PC-3 (cell line): ENCODE data around the gene CFAP54. TPM values are rescaled to one million over a fixed set of nuclear protein-coding genes. Genes with fewer than 3 reads are reported as not detected.

Experiments
- ATAC-seq: fragments of 200-7000 bp; cut with Tn5 transposase; 2 replicates; pipeline ENCODE4 v1.9.1; 2020; ENCODE audit warnings: mild to moderate bottlenecking, moderate library complexity
- BruUV-seq: library from RNA; stranded (reverse); fragments of 400-500 nt; replicated peaks from 2 replicates; lab custom pipeline; 2021; lab: Mats Ljungman, UMichigan
- CTCF ChIA-PET: fragments of 300-600 bp; sonication (Branson Sonifier 250); formaldehyde crosslinking; loops from one replicate; lab custom pipeline; 2022; ENCODE audit warnings: antibody characterized with exemption; lab: Charles Lee
- POLR2A ChIA-PET: fragments of 300-600 bp; sonication (Branson Sonifier 250); formaldehyde crosslinking; loops from one replicate; lab custom pipeline; 2022; ENCODE audit warnings: antibody characterized with exemption; ENCODE audit not compliant: unreplicated experiment; lab: Charles Lee
- DNase-seq: peaks from one replicate; pipeline ENCODE4 v3.0.0-alpha.2; 2015
- H2AFZ ChIP-seq: fragments of 300-600 bp; sonication (generic); 2 replicates; pipeline ENCODE4 v1.6.0; 2016; ENCODE audit warnings: antibody characterized with exemption, low read length
- H3F3A ChIP-seq: fragments of 300-600 bp; sonication (generic); one replicate; pipeline ENCODE4 v1.6.0; 2017; ENCODE audit warnings: antibody characterized with exemption, low read length, control low read depth, mild to moderate bottlenecking; ENCODE audit not compliant: unreplicated experiment
- H3K27ac ChIP-seq: fragments of 300-600 bp; sonication (generic); 2 replicates; pipeline ENCODE4 v1.5.1; 2016; ENCODE audit warnings: mild to moderate bottlenecking, low read length
- H3K27me3 ChIP-seq: fragments of 300-600 bp; sonication (generic); 2 replicates; pipeline ENCODE4 v1.6.1; 2016; ENCODE audit warnings: low read length, mixed read lengths
- H3K36me3 ChIP-seq: fragments of 300-600 bp; sonication (generic); 2 replicates; pipeline ENCODE4 v1.6.1; 2016; ENCODE audit warnings: low read depth, mixed run types, low read length, mixed read lengths
- H3K4me1 ChIP-seq: fragments of 300-600 bp; sonication (generic); 2 replicates; pipeline ENCODE4 v1.5.1; 2016; ENCODE audit warnings: low read length; ENCODE audit not compliant: insufficient read depth
- H3K4me2 ChIP-seq: fragments of 300-600 bp; sonication (generic); 2 replicates; pipeline ENCODE4 v1.6.0; 2016; ENCODE audit warnings: low read length
- H3K4me3 ChIP-seq: fragments of 300-600 bp; sonication (generic); 2 replicates; pipeline ENCODE4 v1.5.1; 2016; ENCODE audit warnings: mild to moderate bottlenecking, low read length, mixed read lengths
- H3K79me2 ChIP-seq: fragments of 300-600 bp; sonication (generic); 2 replicates; pipeline ENCODE4 v1.6.1; 2017; ENCODE audit warnings: low read length, mixed read lengths
- H3K9ac ChIP-seq: fragments of 300-600 bp; sonication (generic); 2 replicates; pipeline ENCODE4 v1.6.0; 2016; ENCODE audit warnings: mild to moderate bottlenecking, low read length
- H3K9me2 ChIP-seq: fragments of 300-600 bp; sonication (generic); replicated peaks from 2 replicates; pipeline ENCODE4 v1.6.1; 2016; ENCODE audit warnings: mixed run types, low read length, mixed read lengths
- H3K9me3 ChIP-seq: fragments of 300-600 bp; sonication (generic); 2 replicates; pipeline ENCODE4 v1.6.1; 2016; ENCODE audit warnings: low read length, mixed read lengths
- H4K20me1 ChIP-seq: fragments of 300-600 bp; sonication (generic); 2 replicates; pipeline ENCODE4 v1.6.1; 2016; ENCODE audit warnings: low read length, mixed read lengths
- EZH2 ChIP-seq: fragments of 300-600 bp; sonication (generic); IDR thresholded peaks from one replicate; pipeline ENCODE4 v1.6.1; 2017; ENCODE audit warnings: antibody characterized with exemption, mild to moderate bottlenecking, low read length; ENCODE audit not compliant: unreplicated experiment
- EZH2phosphoT487 ChIP-seq: fragments of 300-600 bp; sonication (generic); IDR thresholded peaks from 2 replicates; pipeline ENCODE4 v1.6.1; 2018; ENCODE audit warnings: mild to moderate bottlenecking, antibody characterized with exemption, low read length, borderline replicate concordance
- intact Hi-C: fragments of 100-400 bp; cut with micrococcal nuclease; formaldehyde crosslinking; loops from 2 replicates; pipeline ENCODE4 v1.9.0; 2023
- total RNA-seq: library from RNA; depleted of rRNA; stranded (reverse); fragments of >200 nt; gene quantifications from 2 replicates; pipeline ENCODE4 v1.2.3, GENCODE V29; 2014; rRNA removed
- TF ChIP-seq, protein P1 (sequence below): fragments of 300-600 bp; sonication (generic); conservative IDR thresholded peaks from 2 replicates; pipeline ENCODE4 v1.5.1; 2017; ENCODE audit warnings: antibody characterized with exemption, low read depth, mild to moderate bottlenecking, low read length

Gene CFAP54
- total RNA-seq, 1 experiment from 2014 or later: 0.77 TPM

GRCh38 chr12:96919510-96920210 lies 430.3 kb downstream of the CFAP54 start:
- no peak for TF ChIP-seq EZH2phosphoT487
- TF ChIP-seq, protein P1, sequence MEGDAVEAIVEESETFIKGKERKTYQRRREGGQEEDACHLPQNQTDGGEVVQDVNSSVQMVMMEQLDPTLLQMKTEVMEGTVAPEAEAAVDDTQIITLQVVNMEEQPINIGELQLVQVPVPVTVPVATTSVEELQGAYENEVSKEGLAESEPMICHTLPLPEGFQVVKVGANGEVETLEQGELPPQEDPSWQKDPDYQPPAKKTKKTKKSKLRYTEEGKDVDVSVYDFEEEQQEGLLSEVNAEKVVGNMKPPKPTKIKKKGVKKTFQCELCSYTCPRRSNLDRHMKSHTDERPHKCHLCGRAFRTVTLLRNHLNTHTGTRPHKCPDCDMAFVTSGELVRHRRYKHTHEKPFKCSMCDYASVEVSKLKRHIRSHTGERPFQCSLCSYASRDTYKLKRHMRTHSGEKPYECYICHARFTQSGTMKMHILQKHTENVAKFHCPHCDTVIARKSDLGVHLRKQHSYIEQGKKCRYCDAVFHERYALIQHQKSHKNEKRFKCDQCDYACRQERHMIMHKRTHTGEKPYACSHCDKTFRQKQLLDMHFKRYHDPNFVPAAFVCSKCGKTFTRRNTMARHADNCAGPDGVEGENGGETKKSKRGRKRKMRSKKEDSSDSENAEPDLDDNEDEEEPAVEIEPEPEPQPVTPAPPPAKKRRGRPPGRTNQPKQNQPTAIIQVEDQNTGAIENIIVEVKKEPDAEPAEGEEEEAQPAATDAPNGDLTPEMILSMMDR: no peak
- TF ChIP-seq EZH2: no peak
- H2AFZ ChIP-seq: no peak overlapping the region
- H3K4me2 ChIP-seq: no peak overlapping the region
- H3K4me1 ChIP-seq: no peaks in the 10 kb centered on the region
- BruUV-seq: no TSS peak
- H3K36me3 ChIP-seq: peaks cover 42% of the 10 kb centered on the region
- ATAC-seq (no peak), DNase-seq (no peak)
- POLR2A ChIA-PET: interaction anchor here (0.6 kb wide), 1 partner anchor 15 kb away, joined by 3 read pairs; no protein-coding TSS in a partner anchor
- no peaks in the 10 kb centered on the region for H3F3A ChIP-seq
- H4K20me1 ChIP-seq: no peaks in the 10 kb centered on the region
- H3K27ac ChIP-seq: no peak overlapping the region
- CTCF ChIA-PET: no interaction called here
- peaks cover 4% of the 10 kb centered on the region for H3K9me3 ChIP-seq
- no peak overlapping the region for H3K4me3 ChIP-seq
- intact Hi-C loops: no loop called here
- H3K27me3 ChIP-seq: no peaks in the 10 kb centered on the region
- no peaks in the 10 kb centered on the region for H3K9me2 ChIP-seq
- H3K79me2 ChIP-seq: peaks cover 40% of the 10 kb centered on the region
- H3K9ac ChIP-seq: no peak overlapping the region

Other genes starting within 250 kb of the CFAP54 start
- gene CDK17, start 89.1 kb upstream of the CFAP54 start, total RNA-seq: 20.7 and 23.9 TPM in 2 replicates